COLO668 (cell line): ENCODE measurements around the gene ITLN2.
A peak's percentile ranks its signal among the peaks of the same experiment; 100 is the strongest.
"Not testable (repeated sequence)": the region's sequence is repeated elsewhere in the genome, so short reads cannot be mapped to it uniquely, and the experiment has no call there.

Experiments used
- DNase-seq: peaks from one replicate; lab custom pipeline; 2025; ENCODE audit not compliant: unreplicated experiment; lab: John Stamatoyannopoulos, UW

ITLN2 gene

DNA sequence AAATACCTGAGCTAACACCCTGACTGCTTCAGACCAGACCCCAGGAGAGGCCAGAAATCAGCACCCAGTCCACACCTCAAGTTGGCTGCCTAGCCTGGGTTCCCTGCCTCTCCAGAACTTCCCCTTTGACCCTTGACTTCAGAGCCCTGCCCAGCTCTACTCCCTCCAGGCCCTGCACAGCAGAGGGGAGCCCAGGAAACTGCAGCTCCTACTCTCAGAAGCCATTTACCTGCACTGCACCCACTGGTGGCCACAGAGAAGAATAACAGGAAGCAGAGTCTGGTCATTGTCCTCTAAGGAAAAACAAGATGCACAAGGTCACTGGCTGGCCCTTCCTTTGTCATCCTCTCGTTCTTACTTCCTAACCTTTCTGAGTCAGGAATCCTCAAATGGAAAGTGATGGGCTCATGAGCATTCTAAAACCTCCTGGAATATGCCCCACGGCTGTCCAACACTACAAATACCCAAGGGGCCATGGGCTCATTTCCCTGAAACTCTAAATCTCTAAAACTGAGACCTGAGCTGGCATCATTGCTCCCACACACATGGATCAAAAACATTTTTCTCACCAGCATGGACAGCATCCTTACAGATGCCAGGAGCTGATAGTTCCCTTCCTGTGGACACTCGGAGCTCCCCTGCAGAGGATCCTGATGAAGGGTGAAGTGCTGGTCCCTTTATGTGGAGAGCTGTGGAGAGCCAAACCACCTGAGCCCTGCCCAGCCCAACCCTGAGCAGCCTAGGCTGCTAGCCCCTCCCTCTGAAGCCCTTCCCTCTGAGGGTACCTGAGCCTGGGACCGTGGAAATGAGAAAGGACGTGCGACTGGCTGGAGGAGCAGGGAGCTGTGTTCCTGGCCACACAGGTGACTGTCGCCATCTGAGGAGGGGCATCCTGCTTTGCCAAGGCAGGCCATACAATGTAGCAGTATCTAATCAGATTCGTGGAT, at the start of gene ITLN2:
ITLN2 (minus strand) TSS at position 652 of the 947 bp plus-strand sequence; CDS start at position 584, 68 bp downstream.
- peak; percentile 41 for DNase-seq

DNA sequence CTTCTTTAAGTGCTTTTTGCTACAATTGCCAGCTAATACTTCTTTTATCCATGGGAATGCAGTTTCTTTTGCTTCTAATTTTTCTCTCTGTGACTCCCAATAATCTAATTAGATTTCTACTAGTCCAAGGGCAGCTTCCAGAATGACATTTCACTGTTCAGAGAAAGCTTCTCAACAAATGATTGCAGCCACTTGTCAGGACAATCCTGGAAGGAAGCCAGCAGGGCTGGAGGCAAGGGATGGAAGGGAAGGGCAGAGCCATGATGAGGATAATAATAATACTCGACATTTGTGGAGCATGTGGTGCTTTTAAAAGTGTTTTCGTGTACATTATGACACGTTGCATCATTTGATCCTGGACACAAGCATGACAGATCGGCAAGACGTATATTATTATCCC, 46.9 kb upstream of the ITLN2 start:
- no peak for DNase-seq

DNA sequence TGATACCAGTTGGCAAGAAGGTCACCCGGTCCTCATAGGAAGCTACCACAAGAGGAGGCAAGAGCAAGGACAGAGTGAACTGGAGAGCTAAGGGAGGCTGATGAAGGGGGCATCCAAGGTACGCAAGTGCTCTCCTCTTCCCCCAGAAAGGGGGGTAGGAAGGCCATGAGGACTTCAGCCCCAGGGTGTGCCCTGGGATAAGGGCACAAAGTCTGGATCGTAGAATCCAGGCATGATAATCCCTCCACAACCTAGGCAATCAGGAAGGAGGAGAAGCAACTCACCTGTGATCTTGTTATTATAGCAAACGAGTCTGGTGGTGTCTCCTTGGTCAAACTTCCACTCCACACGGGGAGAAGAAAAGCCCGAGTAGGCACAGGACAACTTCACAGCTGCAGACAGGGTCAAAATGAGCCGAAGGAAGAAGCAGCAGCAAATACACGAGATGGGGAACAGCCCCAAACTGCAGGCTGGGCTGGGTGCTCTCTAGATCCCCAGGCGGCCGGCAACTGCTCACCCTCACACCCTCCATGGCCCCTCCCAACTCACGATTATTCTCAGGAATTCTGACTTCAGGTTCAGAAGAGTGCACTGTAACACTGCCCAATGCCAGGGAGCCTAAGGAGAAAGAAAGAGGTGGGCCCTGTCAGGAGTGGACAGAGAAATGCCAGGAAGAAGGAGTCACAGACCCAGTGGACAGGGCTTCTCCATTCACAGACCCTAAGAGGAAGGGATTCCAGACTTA, 46.3 kb upstream of the ITLN2 start:
- DNase-seq, result no peak

DNA sequence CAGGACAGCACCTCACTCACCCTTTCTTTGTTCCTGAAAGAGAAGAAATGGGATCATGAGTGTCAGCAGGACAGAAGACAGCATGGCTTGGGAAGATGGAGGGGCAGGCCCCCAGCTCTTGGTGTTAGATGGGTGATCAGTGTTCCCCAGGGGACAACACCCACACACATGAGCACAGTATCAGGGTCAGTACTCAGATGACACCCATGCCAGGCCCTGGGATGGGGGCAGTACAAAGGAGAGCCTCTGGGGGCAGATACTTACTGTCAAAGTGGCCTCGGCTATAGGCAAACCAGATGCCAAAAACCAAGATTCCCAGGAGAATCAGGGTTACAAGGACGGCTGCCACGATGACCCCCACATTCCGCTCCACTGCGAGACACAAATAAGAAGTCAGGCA, 44.8 kb upstream of the ITLN2 start:
- no peak for DNase-seq

DNA sequence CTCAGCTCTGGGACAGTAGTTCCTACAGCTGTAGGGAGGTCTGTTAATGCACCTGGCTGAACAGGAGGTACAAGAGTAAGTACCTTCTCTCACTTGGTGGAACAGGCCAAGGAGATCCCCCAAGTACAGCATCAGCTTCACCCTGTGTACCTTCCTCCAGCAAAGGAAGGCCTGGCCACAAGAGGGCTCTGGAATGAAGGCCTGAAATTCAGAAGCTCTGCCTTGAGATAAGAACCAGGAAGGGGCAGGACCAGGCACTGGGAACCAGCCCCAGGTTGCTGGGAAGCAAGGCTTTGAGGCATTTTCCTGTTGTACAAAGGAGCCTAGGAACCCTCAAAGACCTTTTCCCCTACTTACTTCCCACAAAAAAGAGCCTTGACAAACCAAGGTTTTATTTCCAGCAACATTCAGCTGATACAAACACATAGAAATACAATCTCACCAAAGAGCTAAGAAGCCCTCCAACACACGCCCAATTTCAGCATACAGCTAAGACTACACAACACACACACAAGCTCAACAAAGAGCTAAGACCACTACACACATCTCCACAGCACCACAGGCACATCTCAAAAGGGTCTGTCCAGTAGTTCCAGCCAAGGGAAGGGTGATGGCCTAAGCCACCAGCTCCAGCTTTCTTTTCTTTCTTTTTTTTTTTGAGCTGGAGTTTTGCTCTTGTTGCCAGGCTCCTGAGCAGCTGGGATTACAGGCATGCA, 42.9 kb upstream of the ITLN2 start:
- DNase-seq, result peak; percentile 35

DNA sequence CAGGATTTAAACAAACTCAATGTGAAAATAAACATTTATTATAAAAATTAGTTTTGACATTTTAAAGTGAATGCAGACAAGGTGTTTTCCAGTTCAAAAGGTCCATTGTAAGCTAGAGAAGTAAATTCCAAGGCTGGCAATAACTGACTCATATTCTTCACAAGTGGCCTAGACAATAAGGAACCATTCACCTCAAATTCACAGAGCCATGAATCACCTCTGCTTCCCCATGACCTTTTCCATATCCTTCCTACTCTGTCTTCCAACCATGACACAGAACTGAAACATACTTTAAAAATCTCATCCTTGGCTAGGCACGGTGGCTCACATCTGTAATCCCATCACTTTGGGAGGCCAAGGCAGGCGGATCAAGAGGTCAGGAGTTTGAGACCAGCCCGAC, 41.6 kb upstream of the ITLN2 start:
- DNase-seq, result no peak

DNA sequence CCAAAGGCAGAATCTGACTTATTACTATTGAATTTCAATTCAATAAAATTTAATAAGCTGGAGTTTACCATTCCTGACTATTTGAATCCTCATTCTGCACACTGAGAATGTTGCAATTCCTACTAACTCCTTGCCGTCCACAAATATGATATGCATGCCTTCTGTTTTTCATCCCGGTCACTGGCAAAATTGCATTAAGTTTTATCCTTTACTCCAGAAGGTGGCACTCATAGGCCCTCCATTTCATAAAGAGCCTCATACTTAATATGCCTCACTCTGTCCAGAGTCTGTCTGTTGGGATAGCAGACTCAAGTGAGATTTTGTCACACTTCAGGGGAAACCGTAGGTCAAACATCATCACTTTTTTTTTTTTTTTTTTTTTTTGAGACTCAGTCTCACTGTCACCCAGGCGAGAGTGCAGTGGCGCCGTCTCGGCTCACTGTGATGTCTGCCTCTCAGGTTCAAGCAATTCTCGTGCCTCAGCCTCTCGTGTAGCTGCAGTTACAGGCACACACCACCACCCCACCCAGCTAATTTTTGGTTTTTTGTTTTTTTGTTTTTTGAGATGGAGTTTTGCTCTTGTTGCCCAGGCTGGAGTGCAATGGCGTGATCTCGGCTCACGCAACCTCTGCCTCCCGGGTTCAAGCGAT, 39.1 kb upstream of the ITLN2 start:
- no peak for DNase-seq

DNA sequence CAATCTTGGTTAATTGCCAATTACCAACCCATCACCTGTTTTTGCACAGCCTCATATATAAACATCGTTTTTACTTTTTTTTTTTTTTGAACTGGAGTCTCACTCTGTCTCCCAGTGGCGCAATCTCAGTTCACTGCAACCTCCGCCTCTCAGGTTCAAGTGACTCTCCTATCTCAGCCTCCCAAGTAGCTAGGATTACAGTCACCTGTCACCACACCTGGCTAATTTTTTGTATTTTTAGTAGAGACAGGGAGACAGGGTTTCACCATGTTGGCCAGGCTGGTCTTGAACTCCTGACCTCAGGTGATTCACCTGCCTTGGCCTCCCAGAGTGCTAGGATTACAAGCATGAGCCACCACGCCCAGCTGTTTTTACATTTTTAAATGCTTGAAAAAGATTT, 37.4 kb upstream of the ITLN2 start:
- DNase-seq, result not testable (repeated sequence)

DNA sequence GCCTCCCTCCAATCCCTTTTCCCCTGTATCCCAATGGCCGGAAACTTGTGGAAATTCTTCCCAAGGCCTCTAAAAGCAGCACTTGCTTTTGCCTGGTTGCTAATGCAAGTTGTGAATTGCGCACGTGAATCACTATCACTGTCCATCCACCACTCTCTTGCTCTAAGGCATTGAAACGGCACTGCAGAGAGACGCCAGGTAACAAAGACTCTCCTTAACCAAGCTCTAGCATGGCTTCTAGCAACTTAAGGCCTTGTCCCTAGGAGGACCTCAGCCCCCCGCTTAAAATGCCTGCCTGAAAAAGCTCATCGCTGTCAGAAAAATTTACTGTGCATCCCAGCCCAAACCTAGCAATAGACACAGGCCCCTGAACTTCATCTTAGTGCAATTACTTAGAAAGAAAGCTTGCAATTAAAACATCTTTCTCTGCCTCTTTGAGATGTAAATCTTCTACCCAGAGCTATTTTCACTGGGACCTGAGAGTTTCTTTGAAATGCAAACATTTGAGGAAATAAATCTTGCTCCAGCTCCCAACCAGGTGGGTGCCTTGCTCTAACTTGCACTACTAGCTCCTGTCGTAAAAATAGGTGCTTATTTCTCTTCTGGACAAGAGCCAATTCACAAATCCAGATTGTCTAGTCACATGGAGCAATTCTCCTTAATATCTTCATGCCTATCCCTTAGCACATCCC, 32.9 kb upstream of the ITLN2 start:
- no peak for DNase-seq

DNA sequence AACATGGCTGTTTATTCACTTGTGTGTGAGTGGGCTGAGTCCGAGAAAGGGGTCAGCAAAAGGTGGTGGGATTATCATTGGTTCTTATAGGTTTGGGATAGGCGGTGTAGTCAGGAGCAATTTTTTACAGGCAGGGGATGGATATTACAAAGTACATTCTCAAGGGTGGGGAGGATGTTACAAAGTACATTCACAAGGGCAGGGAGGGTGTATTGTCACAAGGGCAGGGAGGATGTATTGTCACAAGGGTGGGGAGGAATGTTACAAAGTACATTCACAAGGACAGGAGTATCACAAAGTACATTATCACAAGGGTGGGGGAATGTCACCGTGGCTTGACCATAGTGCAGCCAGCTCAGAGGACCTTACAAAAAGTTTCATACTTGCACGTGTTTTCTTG, 31.1 kb upstream of the ITLN2 start:
- DNase-seq, result no peak

DNA sequence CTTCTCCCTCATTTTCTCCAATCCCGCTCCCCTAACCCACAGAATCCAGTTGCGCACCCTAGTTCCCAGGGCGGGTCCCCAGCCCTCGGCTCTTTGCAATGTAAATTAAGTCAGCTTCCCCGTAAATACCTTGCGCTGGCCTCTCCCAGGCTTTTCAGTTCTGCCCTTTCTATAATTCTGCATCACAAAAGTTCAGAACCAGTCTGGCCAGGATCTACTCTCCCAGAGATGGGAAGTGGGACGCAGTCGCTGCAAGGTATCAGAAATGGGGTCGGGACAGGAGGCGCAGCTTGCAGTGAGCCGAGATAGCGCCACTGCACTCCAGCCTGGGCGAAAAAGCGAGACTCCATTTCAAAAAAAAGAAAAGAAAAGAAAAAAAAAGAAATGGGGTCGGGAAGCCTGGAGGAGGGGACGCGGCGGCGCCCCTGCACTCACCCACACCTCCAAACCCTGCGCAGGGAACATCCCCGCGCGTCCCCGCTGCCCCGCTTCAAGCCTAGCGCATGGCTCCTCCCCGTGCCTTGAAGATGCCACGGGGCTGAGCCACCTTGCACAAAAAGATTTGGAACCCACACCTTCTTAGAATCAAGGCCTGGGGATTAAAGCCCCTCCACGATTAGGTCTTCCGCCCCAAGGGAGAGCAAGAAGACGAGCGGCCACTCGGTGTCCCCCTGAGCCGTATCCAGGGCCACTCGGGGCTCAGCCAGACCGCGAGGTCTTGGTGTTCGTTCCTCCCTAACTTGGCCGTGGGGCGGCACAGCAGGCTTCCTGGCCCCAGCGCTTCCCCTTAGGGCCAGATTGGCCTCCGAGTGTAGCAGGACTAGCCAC, 27.2 kb upstream of the ITLN2 start:
- DNase-seq, result no peak

DNA sequence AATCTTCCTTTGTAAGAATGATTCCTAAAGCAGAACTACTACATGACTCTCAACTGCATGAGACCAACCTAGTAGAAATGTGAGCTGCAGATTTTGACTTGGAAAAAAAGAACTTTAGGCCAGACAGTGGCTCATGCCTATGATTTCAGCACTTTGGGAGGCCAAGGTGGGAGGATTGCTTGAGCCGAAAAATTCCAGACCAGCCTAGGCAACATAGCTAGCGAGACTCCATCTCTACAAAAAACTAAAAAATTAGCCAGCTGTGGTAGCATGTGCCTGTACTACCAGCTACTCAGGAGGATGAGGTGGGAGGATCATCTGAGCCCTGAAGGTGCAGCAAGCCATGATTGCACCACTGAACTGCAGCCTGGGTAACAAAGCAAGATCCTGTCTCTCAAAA, 24.7 kb upstream of the ITLN2 start:
- no peak for DNase-seq

DNA sequence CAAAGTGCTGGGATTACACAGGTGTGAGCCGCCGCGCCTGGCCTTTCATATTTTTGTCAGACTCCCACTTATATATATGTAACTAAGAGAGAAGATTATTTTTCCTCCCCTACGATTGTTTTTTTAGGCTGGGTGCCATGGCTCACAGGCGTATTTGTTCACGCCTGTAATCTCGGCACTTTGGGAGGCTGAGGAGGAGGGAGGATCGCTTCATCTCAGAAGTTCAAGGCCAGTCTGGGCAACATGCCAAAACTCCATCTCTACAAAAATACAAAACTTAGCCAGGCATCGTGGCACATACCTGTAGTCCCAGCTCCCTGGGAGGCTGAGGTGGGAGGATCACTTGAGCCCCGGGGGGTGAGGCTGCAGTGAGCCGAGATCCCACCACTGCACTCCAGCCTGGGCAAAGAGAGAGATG, 23.9 kb upstream of the ITLN2 start:
- no peak for DNase-seq

DNA sequence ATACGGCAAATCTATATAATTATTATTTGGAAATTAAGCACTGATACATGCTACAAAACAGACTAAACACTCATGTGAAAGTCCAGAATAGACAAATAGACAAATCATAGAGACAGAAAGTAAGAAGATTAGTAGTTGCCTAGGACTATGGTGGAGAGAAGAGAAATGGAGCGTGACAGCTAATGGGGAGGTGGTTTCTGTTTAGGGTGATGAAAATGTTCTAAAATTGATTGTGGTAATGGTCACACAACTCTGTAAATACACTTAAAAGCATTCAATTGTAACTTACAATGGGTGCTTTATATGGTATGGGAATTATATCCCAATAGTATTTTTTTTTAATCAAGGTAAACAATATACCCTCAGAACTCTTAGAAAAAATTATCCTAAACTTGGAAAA, 20.4 kb upstream of the ITLN2 start:
- no peak for DNase-seq

DNA sequence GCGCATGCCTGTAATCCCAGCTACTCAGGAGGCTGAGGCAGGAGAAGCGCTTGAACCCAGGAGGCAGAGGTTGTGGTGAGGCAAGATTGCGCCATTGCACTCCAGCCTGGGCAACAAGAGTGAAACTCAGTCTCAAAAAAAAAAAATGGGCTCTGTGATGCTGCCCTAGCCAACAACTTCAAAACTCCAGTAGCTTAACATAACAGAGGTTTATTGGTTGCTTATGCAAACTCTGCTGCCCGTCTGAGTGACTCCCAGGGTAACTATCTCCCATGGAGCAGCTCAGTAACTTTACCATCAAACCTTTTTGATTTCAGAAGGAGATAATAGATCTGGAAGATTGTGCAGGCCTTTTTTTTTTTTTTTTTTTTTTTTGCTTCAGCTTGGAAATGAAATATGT, 18.9 kb upstream of the ITLN2 start:
- no peak for DNase-seq

DNA sequence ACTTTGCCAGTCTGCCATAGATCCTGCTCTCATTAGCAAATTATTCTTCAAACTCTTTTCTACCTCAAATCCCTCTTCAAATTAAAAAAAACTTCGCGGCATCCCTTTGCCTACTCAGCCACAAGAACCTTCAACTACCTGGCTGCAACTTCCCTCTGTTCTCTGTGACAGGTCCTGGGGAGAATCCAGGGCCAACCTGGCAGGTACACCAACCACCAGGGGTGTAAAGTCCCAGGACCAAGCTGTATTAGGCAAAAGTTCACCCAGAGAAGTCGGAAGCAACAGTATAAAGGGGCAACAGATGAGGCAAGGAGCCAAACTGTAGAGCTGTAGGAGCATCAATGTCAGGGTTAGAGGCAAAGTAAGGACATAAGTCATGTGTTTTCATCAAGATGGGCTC, 18.3 kb upstream of the ITLN2 start:
- DNase-seq, result no peak

DNA sequence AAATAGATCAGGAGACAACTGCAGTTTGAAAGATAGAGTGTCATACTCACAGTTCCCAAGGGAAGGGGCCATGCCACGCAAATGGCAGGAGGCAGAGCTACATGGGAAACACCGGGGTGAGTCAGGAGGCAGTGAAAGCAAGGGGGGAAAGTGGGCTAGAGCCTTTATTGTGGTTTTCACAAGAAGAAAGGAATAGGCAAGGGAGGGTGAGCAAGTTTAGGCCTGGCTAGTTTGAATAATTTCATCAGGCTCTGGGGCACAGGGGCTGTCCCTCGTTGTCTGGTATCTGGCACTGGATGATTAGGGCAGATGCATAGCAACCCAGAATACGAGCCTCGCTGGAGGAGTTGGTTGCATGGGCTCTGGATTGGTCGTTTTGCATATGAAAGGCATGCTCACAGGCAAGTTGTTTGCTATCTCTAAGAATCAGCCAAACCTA, 17.0 kb upstream of the ITLN2 start:
- DNase-seq, result no peak

DNA sequence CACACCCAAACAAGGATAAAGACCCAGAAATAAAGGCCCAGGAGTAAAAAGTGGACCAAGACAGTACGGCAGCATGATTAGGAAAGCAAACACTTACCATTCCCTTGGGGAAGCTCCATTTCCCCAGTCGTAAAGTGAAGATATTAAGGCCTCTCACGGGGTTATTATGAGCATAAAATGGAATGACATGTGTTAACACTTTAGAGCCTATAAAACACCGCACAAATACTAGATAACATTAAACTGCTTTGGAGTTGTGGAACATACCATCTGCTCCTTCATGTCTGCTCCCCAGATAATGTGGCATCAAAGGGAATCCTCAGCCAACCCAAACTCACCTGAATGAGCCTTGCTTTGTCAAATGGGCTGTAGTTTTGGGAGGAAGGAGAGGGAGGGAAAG, 8.9 kb upstream of the ITLN2 start:
- DNase-seq, result no peak

DNA sequence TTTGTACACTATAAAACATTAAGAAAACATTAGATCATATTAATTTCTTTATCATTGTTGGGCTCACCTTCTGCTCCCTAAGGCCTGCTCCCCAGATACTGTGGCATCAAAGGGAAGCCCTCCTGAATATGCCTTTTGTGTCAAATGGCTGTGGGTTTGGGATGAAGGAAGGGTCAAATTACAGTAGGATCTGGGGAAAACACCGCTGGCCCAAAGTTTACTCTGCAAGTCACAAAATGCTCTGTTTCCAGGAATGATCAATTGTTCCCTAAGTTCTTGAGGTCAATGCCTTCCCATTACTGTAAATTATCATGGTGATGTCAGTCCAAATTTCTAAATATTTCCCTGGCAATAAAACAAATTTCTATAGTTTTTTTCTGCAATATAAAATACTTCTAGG, 6.8 kb upstream of the ITLN2 start:
- no peak for DNase-seq

DNA sequence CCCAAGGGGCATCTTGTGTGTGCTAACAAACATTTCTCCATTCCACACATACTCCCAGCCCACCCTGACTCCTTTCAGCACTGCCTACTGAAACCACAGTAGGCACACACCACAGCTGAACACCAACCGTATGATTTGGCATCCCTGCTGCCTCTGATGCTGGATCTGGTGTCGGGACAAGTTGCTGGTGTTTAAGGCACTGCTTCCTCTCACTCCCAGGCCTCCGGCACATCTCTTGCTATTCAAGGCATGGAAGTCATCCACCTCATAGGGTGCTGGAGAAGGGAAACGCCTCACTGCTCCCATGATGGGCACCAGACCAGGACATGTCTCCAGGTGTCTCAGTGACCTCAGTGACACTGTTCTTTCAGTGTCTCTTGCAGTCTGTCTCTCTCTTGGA, 2.4 kb upstream of the ITLN2 start:
- DNase-seq, result no peak
